HepG2 (cell line): Measurements from ENCODE around the gene ZBTB25. TPM values are rescaled to one million over a fixed set of nuclear protein-coding genes. Genes with fewer than 3 reads are reported as not detected.

Experiments used
- ATAC-seq: fragments of 200-7000 bp; cut with Tn5 transposase; 3 replicates; pipeline ENCODE4 v1.9.1; 2020; ENCODE audit warnings: mild to moderate bottlenecking, moderate library complexity
- BruUV-seq: library from RNA; stranded (reverse); fragments of 400-500 nt; replicated peaks from 2 replicates; lab custom pipeline; 2021; lab: Mats Ljungman, UMichigan
- CTCF ChIA-PET: fragments of 300-600 bp; formaldehyde crosslinking; extraction: SDS; loops from one replicate; lab custom pipeline; 2021; ENCODE audit warnings: low total read pairs, inconsistent platforms, low intra/inter-chr PET ratio; lab: Yijun Ruan, JAX
- POLR2A ChIA-PET: fragments of 350-600 bp; sonication (Branson Sonifier 250); formaldehyde crosslinking; loops from one replicate; lab custom pipeline; 2020; ENCODE audit warnings: antibody characterized with exemption, inconsistent platforms; lab: Yijun Ruan, JAX
- DNase-seq: peaks from one replicate; pipeline ENCODE4 v3.0.0-alpha.2; 2015; ENCODE audit warnings: low spot score
- FAIRE-seq: peaks from 3 replicates; lab custom pipeline; 2011; peaks lifted over from hg19 to GRCh38; lab: Jason Lieb, UNC
- H2AFZ ChIP-seq: one replicate; pipeline ENCODE4 v1.6.1; 2011; ENCODE audit warnings: low read length, inconsistent platforms
- H3K27ac ChIP-seq: fragments of 300-600 bp; 3 replicates; pipeline ENCODE4 v1.8.0; 2011; ENCODE audit warnings: mixed run types, mild to moderate bottlenecking, mixed read lengths, low read length, inconsistent platforms; ENCODE audit not compliant: insufficient read depth; ENCODE audit errors: extremely low read length
- H3K27me3 ChIP-seq, 2 experiments: fragments of 200-600 bp in 1 of 2; 2 replicates in 1 of 2; 3 replicates in 1 of 2; pipeline versions ENCODE4 v1.6.0 to v1.8.0; 2011; ENCODE audit warnings: low read length in 2 of 2, mild to moderate bottlenecking in 2 of 2, moderate library complexity in 2 of 2, inconsistent platforms in 1 of 2; ENCODE audit not compliant: insufficient read depth in 2 of 2, control insufficient read depth in 1 of 2
- H3K36me3 ChIP-seq, 2 experiments: fragments of 200-600 bp in 1 of 2; replicated peaks in 1 of 2; 2 replicates in 1 of 2; 3 replicates in 1 of 2; pipeline versions ENCODE4 v1.5.1 to v1.8.0; 2011; ENCODE audit warnings: low read length in 2 of 2, inconsistent platforms in 1 of 2; ENCODE audit not compliant: insufficient read depth in 2 of 2, control insufficient read depth in 1 of 2
- H3K4me1 ChIP-seq: 2 replicates; pipeline ENCODE4 v1.5.1; 2012; ENCODE audit warnings: low read length, inconsistent platforms; ENCODE audit not compliant: insufficient read depth
- H3K4me2 ChIP-seq: 2 replicates; pipeline ENCODE4 v1.6.0; 2011; ENCODE audit warnings: low read depth, low read length, inconsistent platforms
- H3K4me3 ChIP-seq, 3 experiments: fragments of 200-600 bp in 1 of 3; sonication (generic), shearing (Covaris generic) in 1 of 3; replicated peaks in 1 of 3; 2 replicates each; pipeline ENCODE4 v1.5.1; 2011 to 2016; ENCODE audit warnings: low read length in 3 of 3, inconsistent platforms in 2 of 3, low read depth in 2 of 3, mild to moderate bottlenecking in 2 of 3, control low read depth in 1 of 3, mixed read lengths in 1 of 3; ENCODE audit not compliant: insufficient read depth in 1 of 3
- H3K79me2 ChIP-seq: one replicate; pipeline ENCODE4 v1.6.1; 2011; ENCODE audit warnings: low read length, inconsistent platforms; ENCODE audit not compliant: insufficient read depth
- H3K9ac ChIP-seq: 2 replicates; pipeline ENCODE4 v1.6.0; 2011; ENCODE audit warnings: mild to moderate bottlenecking, low read depth, low read length, inconsistent platforms; ENCODE audit not compliant: insufficient read depth
- H3K9me3 ChIP-seq: 2 replicates; pipeline ENCODE4 v1.5.1; 2012; ENCODE audit warnings: mild to moderate bottlenecking, low read length
- H4K20me1 ChIP-seq: 2 replicates; pipeline ENCODE4 v1.6.0; 2011; ENCODE audit warnings: inconsistent platforms, mild to moderate bottlenecking, low read length, moderate library complexity; ENCODE audit not compliant: insufficient read depth
- ARID2 ChIP-seq: sonication (generic); formaldehyde crosslinking; IDR thresholded peaks from 2 replicates; pipeline ENCODE4 v1.8.1; 2022; ENCODE audit warnings: mild to moderate bottlenecking, missing genetic modification reagents, borderline replicate concordance
- KDM1A ChIP-seq: IDR thresholded peaks from 2 replicates; pipeline ENCODE4 v1.6.1; 2016; ENCODE audit warnings: missing compliant biosample characterization
- MZF1 ChIP-seq: sonication (generic); formaldehyde crosslinking; IDR thresholded peaks from 2 replicates; pipeline ENCODE4 v1.8.1; 2023; ENCODE audit warnings: mild to moderate bottlenecking, missing genetic modification reagents, borderline replicate concordance
- RAD21 ChIP-seq: fragments of 450-650 bp; formaldehyde crosslinking; IDR thresholded peaks from 2 replicates; pipeline ENCODE4 v1.5.0; 2020; ENCODE audit warnings: mild to moderate bottlenecking
- ZNF431 ChIP-seq: sonication (generic); formaldehyde crosslinking; IDR thresholded peaks from 2 replicates; pipeline ENCODE4 v1.9.0; 2022; ENCODE audit warnings: missing genetic modification reagents, low read depth, mild to moderate bottlenecking, borderline replicate concordance
- ZNF577 ChIP-seq: sonication (generic); formaldehyde crosslinking; IDR thresholded peaks from 2 replicates; pipeline ENCODE4 v1.4.0; 2020; ENCODE audit warnings: mild to moderate bottlenecking, low read depth, missing genetic modification reagents, borderline replicate concordance
- ZNF607 ChIP-seq: sonication (generic); formaldehyde crosslinking; IDR thresholded peaks from 2 replicates; pipeline ENCODE4 v1.5.1; 2020; ENCODE audit warnings: missing genetic modification reagents, mild to moderate bottlenecking, borderline replicate concordance
- ZNF7 ChIP-seq: IDR thresholded peaks from 2 replicates; pipeline ENCODE4 v1.6.1; 2016; ENCODE audit warnings: missing biosample characterization, missing genetic modification reagents
- ZSCAN12 ChIP-seq: sonication (generic); formaldehyde crosslinking; IDR thresholded peaks from 2 replicates; pipeline ENCODE4 v1.9.0; 2021; ENCODE audit warnings: mild to moderate bottlenecking, missing genetic modification reagents
- ZSCAN29 ChIP-seq: sonication (generic); formaldehyde crosslinking; conservative IDR thresholded peaks from 2 replicates; pipeline ENCODE4 v1.4.0; 2020; ENCODE audit warnings: mild to moderate bottlenecking, missing genetic modification reagents
- WGBS: methylation state at CpG from one replicate; pipeline ENCODE4 v1.1.6; 2017; ENCODE audit warnings: low lambda C conversion rate; 5-methylcytosine and 5-hydroxymethylcytosine counted together
- in situ Hi-C: cut with HindIII; loops from 2 replicates; pipeline ENCODE4 v1.10.0; 2017; ENCODE audit warnings: low pct_unique_long_range_greater_than_20kb; ENCODE audit not compliant: extremely low pct_ligation_motif_present
- intact Hi-C: fragments of 100-400 bp; cut with micrococcal nuclease; formaldehyde crosslinking; loops from one replicate; pipeline ENCODE4 v1.10.0; 2022; ENCODE audit not compliant: unreplicated experiment
- polyA plus RNA-seq, 8 experiments: library from polyadenylated mRNA; depleted of rRNA in 3 of 8; stranded (reverse) in 7 of 8; unstranded in 1 of 8; fragments of >200 nt; fragmentation: Illumina TruSeq in 4 of 8; extraction: Trizol in 4 of 8; gene quantifications; 2 replicates each; pipeline versions ENCODE4 v1.2.1 to v1.2.3, GENCODE V29; 2011 to 2016; ENCODE audit warnings: low read depth in 4 of 8, missing spikeins in 1 of 8, mixed read lengths in 1 of 8; ENCODE audit not compliant: insufficient read depth in 1 of 8
- total RNA-seq, 5 experiments: library from RNA; depleted of rRNA; stranded (reverse); fragments of >200 nt; fragmentation: Illumina TruSeq; extraction: Trizol; gene quantifications; 2 replicates each; pipeline ENCODE4 v1.2.3, GENCODE V29; 2016; ENCODE audit warnings: low read depth in 1 of 5
- TF ChIP-seq, protein P1 (sequence below): fragments of 450-650 bp; IDR thresholded peaks from 2 replicates; pipeline ENCODE4 v1.6.1; 2017; ENCODE audit warnings: mild to moderate bottlenecking
- TF ChIP-seq, protein P2 (sequence below): sonication (generic); formaldehyde crosslinking; IDR thresholded peaks from 2 replicates; pipeline ENCODE4 v1.4.0; 2020; ENCODE audit warnings: missing genetic modification reagents, borderline replicate concordance
- TF ChIP-seq, protein P3 (sequence below): sonication (generic); formaldehyde crosslinking; IDR thresholded peaks from 2 replicates; pipeline ENCODE4 v1.4.0; 2020; ENCODE audit warnings: missing genetic modification reagents

The ZBTB25 gene
- total and polyA plus RNA-seq, 2 of the 13 experiments (the other 11 are each of a cell fraction or from before 2014, with no cell fraction given) = 3.5 to 7.6 TPM

DNA sequence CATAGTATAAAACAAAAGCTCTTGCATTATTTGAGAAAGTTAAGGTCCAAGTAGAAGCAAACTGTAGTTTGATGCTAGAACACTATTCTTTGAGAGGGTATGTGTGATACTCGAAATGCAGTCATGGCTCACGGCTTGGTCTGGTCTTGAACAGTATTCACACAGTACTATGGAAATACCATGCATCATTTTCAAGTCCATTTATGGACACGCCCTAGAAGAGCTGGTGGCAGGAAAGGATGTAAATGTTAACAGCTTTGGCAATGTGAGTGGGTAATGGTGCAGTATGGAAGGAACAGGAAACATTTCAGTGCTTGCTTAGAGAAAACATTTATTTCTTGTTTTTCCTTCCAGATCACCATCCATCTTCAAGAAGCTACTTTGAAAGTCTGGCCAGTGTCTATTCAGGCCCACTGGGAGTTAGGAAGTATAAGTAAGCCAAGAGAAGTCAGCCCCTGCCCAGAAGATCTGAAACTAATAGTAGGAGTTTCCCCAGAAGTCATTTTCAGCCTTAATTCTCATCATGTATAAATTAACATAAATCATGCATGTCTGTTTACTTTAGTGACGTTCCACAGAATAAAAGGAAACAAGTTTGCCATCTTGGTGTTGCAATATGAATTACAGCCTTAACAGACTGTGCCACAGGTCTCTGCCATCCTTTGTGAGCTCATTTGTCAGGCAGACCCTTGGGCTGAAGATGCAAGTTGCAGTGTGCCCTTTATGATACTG is 44.1 kb downstream of the ZBTB25 start:
- no peaks in the 10 kb centered on the region for H3K27me3 ChIP-seq
- CTCF ChIA-PET = no interaction called here
- no peak for ATAC-seq
- no peak overlapping the region for H3K4me2 ChIP-seq
- TF ChIP-seq, protein P1, sequence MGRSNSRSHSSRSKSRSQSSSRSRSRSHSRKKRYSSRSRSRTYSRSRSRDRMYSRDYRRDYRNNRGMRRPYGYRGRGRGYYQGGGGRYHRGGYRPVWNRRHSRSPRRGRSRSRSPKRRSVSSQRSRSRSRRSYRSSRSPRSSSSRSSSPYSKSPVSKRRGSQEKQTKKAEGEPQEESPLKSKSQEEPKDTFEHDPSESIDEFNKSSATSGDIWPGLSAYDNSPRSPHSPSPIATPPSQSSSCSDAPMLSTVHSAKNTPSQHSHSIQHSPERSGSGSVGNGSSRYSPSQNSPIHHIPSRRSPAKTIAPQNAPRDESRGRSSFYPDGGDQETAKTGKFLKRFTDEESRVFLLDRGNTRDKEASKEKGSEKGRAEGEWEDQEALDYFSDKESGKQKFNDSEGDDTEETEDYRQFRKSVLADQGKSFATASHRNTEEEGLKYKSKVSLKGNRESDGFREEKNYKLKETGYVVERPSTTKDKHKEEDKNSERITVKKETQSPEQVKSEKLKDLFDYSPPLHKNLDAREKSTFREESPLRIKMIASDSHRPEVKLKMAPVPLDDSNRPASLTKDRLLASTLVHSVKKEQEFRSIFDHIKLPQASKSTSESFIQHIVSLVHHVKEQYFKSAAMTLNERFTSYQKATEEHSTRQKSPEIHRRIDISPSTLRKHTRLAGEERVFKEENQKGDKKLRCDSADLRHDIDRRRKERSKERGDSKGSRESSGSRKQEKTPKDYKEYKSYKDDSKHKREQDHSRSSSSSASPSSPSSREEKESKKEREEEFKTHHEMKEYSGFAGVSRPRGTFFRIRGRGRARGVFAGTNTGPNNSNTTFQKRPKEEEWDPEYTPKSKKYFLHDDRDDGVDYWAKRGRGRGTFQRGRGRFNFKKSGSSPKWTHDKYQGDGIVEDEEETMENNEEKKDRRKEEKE = no peak
- TF ChIP-seq ZNF577 (CRISPR knock-in tag) (no peak), ZSCAN29 (CRISPR knock-in tag) (no peak), MZF1 (no peak), ZNF607 (CRISPR knock-in tag) (no peak), ZNF431 (CRISPR knock-in tag) (no peak), KDM1A (CRISPR knock-in tag) (no peak), ARID2 (CRISPR knock-in tag) (no peak), RAD21 (CRISPR knock-in tag) (no peak), ZSCAN12 (CRISPR knock-in tag) (no peak), ZNF7 (CRISPR knock-in tag) (no peak)
- TF ChIP-seq, protein P2, sequence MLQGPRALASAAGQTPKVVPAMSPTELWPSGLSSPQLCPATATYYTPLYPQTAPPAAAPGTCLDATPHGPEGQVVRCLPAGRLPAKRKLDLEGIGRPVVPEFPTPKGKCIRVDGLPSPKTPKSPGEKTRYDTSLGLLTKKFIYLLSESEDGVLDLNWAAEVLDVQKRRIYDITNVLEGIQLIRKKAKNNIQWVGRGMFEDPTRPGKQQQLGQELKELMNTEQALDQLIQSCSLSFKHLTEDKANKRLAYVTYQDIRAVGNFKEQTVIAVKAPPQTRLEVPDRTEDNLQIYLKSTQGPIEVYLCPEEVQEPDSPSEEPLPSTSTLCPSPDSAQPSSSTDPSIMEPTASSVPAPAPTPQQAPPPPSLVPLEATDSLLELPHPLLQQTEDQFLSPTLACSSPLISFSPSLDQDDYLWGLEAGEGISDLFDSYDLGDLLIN = no peak
- TF ChIP-seq, protein P3, sequence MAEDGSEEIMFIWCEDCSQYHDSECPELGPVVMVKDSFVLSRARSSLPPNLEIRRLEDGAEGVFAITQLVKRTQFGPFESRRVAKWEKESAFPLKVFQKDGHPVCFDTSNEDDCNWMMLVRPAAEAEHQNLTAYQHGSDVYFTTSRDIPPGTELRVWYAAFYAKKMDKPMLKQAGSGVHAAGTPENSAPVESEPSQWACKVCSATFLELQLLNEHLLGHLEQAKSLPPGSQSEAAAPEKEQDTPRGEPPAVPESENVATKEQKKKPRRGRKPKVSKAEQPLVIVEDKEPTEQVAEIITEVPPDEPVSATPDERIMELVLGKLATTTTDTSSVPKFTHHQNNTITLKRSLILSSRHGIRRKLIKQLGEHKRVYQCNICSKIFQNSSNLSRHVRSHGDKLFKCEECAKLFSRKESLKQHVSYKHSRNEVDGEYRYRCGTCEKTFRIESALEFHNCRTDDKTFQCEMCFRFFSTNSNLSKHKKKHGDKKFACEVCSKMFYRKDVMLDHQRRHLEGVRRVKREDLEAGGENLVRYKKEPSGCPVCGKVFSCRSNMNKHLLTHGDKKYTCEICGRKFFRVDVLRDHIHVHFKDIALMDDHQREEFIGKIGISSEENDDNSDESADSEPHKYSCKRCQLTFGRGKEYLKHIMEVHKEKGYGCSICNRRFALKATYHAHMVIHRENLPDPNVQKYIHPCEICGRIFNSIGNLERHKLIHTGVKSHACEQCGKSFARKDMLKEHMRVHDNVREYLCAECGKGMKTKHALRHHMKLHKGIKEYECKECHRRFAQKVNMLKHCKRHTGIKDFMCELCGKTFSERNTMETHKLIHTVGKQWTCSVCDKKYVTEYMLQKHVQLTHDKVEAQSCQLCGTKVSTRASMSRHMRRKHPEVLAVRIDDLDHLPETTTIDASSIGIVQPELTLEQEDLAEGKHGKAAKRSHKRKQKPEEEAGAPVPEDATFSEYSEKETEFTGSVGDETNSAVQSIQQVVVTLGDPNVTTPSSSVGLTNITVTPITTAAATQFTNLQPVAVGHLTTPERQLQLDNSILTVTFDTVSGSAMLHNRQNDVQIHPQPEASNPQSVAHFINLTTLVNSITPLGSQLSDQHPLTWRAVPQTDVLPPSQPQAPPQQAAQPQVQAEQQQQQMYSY (CRISPR knock-in tag) = no peak
- no peaks in the 10 kb centered on the region for H4K20me1 ChIP-seq
- FAIRE-seq = no peak
- H3K4me1 ChIP-seq = peaks cover 6% of the 10 kb centered on the region
- H2AFZ ChIP-seq = no peak overlapping the region
- H3K9ac ChIP-seq = no peak overlapping the region
- H3K4me3 ChIP-seq = no peak overlapping the region
- no peaks in the 10 kb centered on the region for H3K9me3 ChIP-seq
- no peaks in the 10 kb centered on the region for H3K79me2 ChIP-seq
- H3K27ac ChIP-seq = no peak overlapping the region
- POLR2A ChIA-PET = no interaction called here
- H3K36me3 ChIP-seq = peaks cover 8 to 44% of the 10 kb centered on the region in 2 experiments
- no TSS peak for BruUV-seq
- intact Hi-C loops (no loop called here), in situ Hi-C loops (no loop called here)
- no peak for DNase-seq
- WGBS = 96% methylated on average over 4 of the region's 4 CpGs
